Lower lobe of right lung (tissue), 2 donors: Measurements from ENCODE around the gene SRP68. TPM values are rescaled to one million over a fixed set of nuclear protein-coding genes. Genes with fewer than 3 reads are reported as not detected.
A peak's percentile ranks its signal among the peaks of the same experiment; 100 is the strongest.

Experiments
- ATAC-seq, 2 donors: fragments of 200-7000 bp; cut with Tn5 transposase; one replicate each; pipeline ENCODE4 v1.9.1; 2020 to 2022; ENCODE audit warnings: mild to moderate bottlenecking in 2 of 2, moderate library complexity in 2 of 2
- DNase-seq: peaks from one replicate; pipeline ENCODE4 v3.0.0-alpha.2; 2020
- H3K27ac ChIP-seq: fragments of 200-600 bp; one replicate; pipeline ENCODE4 v1.8.0; 2022
- H3K27me3 ChIP-seq: fragments of 200-600 bp; one replicate; pipeline ENCODE4 v1.8.0; 2022; ENCODE audit warnings: low read depth
- H3K36me3 ChIP-seq: fragments of 200-600 bp; one replicate; pipeline ENCODE4 v1.8.0; 2022; ENCODE audit warnings: mild to moderate bottlenecking
- H3K4me1 ChIP-seq: fragments of 200-600 bp; one replicate; pipeline ENCODE4 v1.8.0; 2022
- H3K4me3 ChIP-seq: fragments of 200-600 bp; one replicate; pipeline ENCODE4 v1.8.0; 2022; ENCODE audit warnings: mild to moderate bottlenecking
- H3K9me3 ChIP-seq: fragments of 200-600 bp; one replicate; pipeline ENCODE4 v1.8.0; 2022
- CTCF ChIP-seq: fragments of 200-600 bp; IDR thresholded peaks from one replicate; pipeline ENCODE4 v1.8.0; 2022; ENCODE audit warnings: antibody characterized with exemption, mild to moderate bottlenecking
- intact Hi-C: fragments of 100-400 bp; cut with DNase I; formaldehyde crosslinking; loops from one replicate; pipeline ENCODE4 v1.11.0; 2022
- total RNA-seq: library from RNA; stranded (reverse); fragmentation: NEBNext Ultra II Directional; extraction: Animal tissue kit (Norgen Biotek cat#: 25700); gene quantifications from one replicate; pipeline ENCODE4 v1.2.1, GENCODE V29; 2021
- donor health status: DM: no; HTN: yes; CAD: no; lungs with severe emphysema.

Gene SRP68
- total RNA-seq, 1 donor from 2014 or later: 65.0 TPM

DNA sequence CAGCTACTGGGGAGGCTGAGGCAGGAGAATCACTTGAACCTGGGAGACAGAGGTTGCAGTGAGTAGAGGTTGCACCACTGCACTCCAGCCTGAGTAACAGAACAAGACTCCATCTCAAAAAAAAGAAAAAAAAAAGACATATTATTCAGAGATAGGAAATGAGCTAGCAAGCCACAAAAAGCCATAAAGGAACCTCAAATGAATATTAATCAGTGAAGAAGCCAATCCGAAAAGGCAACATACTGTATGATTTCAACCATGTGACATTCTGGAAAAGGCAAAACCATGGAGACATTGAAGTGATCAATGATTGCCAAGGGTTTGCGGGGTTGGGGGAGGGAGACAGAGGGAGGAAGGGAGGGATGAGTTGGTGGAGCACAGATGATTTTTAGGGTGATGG is 39.6 kb upstream of the SRP68 start:
- H3K27ac ChIP-seq: no peak overlapping the region
- no peak for TF ChIP-seq CTCF
- H3K4me3 ChIP-seq: no peak overlapping the region
- no peaks in the 10 kb centered on the region for H3K36me3 ChIP-seq
- no peaks in the 10 kb centered on the region for H3K27me3 ChIP-seq
- no peak for ATAC-seq
- H3K4me1 ChIP-seq: no peaks in the 10 kb centered on the region
- intact Hi-C loops: no loop called here
- H3K9me3 ChIP-seq: no peaks in the 10 kb centered on the region
- no peak for DNase-seq

GRCh38 chr17:76107509-76107908 is 35.2 kb upstream of the SRP68 start:
- ATAC-seq (no peak), DNase-seq (peak; percentile 12)
- H3K4me3 ChIP-seq: no peak overlapping the region
- H3K27ac ChIP-seq: no peak overlapping the region
- intact Hi-C loops: no loop called here
- no peaks in the 10 kb centered on the region for H3K36me3 ChIP-seq
- no peaks in the 10 kb centered on the region for H3K27me3 ChIP-seq
- no peaks in the 10 kb centered on the region for H3K9me3 ChIP-seq
- H3K4me1 ChIP-seq: peaks cover 10% of the 10 kb centered on the region
- no peak for TF ChIP-seq CTCF

DNA sequence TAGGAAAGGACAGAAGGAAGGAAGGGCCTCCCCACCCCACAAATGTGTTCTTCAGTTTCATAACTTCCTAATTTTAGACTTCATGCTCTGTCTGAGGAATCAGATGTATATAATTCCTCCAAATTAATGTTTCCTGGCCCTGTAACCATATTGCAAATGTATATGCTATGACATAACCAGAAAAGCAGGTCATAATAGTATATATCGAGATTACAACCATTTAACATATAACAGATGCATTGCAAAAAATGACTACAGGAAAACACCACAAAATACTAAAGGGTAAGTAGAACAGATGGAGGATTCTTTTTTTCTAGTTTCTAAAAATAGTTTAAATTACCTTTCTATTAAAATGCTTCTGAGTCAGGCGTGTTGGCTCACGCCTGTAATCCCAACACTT is 34.4 kb upstream of the SRP68 start:
- peaks cover 18% of the 10 kb centered on the region for H3K4me1 ChIP-seq
- ATAC-seq (no peak), DNase-seq (no peak)
- H3K36me3 ChIP-seq: peaks cover 2% of the 10 kb centered on the region
- H3K27me3 ChIP-seq: no peaks in the 10 kb centered on the region
- TF ChIP-seq CTCF: no peak
- no peak overlapping the region for H3K4me3 ChIP-seq
- no peak overlapping the region for H3K27ac ChIP-seq
- no peaks in the 10 kb centered on the region for H3K9me3 ChIP-seq
- intact Hi-C loops: no loop called here

DNA sequence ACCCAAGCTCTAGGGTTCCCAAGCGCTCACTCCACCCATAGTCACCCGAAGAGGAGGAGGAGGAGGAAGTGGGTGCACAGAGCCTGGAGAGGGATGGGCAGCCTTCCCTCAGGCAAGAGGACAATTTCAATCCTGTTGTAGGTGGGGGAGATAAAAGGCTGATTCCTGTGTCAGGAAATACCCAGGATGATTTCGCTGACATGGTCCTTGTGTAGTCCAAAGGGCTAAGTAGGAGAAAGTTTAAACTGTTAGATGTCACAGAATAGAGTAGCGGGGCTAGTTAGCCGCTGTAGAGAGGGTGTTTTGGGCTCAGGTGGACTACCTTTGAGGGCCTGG is 32.5 kb upstream of the SRP68 start:
- Histone ChIP-seq H3K27me3 (no peaks in the 10 kb centered on the region), H3K36me3 (peaks cover 21% of the 10 kb centered on the region), H3K9me3 (no peaks in the 10 kb centered on the region), H3K27ac (no peak overlapping the region), H3K4me3 (no peak overlapping the region), H3K4me1 (peaks cover 18% of the 10 kb centered on the region)
- DNase-seq (no peak), ATAC-seq (no peak)
- TF ChIP-seq CTCF: no peak
- intact Hi-C loops: no loop called here

DNA sequence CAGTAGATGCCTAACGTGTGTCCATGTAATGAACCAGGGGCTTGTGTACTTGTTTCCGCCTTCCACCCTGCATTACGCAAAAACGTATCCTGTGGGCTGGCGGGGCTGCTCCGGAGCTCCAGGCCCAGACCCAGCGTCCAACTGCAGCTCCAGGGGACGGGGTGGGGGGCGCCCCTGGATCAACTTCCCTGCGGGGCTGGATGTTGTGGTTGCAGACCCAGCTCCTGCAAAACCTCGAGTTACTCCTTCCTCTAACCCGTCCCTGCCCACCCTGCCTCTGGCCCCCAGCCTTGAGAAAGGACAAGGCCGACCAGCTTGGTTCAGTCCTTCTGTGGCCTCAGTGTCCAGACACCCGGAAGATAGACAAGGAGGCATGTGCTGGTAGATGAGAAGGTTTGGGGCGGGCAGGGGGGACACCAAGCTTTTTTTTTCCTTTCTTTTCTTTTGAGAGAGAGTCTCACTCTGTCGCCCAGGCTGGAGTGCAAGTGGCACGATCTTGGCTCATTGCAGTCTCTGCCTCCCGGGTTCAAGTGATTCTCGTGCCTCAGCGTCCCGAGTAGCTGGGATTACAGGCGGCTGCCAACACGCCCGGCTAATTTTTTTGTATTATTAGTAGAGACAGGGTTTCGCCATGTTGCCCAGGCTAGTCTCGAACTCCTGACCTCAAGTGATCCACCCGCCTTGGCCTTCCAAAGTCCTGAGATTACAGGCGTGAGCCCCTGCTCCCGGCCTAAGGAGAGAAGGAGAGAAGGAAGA is 32.0 kb upstream of the SRP68 start:
- no peak for TF ChIP-seq CTCF
- Histone ChIP-seq H3K4me3 (peak overlapping the region; percentile 97), H3K9me3 (no peaks in the 10 kb centered on the region), H3K4me1 (peaks cover 18% of the 10 kb centered on the region), H3K36me3 (peaks cover 26% of the 10 kb centered on the region), H3K27me3 (no peaks in the 10 kb centered on the region), H3K27ac (peak overlapping the region; percentile 83)
- DNase-seq (peak; percentile 49), ATAC-seq (peak in 1 of 2 donors; percentile 35)
- intact Hi-C loops: no loop called here
